ENCODE results near the gene SFMBT2. TPM values are rescaled to one million over a fixed set of nuclear protein-coding genes. Genes with fewer than 3 reads are reported as not detected.

The SFMBT2 gene
- total RNA-seq, 1 donor from 2014 or later, result 11.0 TPM

DNA sequence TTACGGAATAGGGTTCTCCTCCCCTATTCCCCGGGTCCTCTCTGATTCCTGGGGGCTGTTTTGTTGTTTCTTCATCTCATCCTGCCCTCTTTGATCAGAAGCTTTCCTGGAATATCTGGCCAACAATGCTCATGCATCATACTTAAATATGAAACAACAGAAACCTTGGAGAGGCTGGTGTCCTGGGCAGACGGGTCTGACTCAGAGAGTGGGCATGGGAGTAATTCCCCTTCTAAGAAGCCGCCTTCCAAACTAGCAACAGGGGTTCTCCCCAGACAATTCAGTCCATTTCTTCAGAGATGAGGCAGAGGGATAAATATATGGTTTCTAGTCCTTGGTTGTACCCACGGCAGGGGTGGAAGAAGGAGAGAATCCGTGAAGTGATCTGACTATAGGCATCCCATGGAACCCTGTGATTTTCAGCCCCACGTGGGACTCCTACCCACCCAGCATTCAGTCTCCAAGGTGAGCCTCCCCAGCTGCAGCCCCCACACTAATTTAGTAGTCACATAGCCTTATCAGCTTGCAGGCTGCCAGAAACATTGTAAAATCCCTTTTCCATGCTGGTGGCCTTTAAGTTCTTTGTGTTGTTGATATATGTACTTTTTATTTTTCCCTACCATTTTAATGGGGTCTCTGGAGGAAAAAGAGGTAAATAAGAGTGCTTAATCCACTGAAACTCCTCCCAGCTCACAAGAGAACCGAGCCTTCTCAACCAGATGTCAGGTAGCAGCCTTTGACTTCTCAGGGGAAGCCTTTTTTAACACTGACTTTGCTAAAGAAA is 119.2 kb downstream of the SFMBT2 start:
- Histone ChIP-seq H3K27ac (replicated peaks) (no peak overlapping the region), H3K36me3 (no peaks in the 10 kb centered on the region), H3K4me1 (peaks cover 12% of the 10 kb centered on the region), H3K27me3 (ENCODE audit: low read depth) (no peaks in the 10 kb centered on the region), H3K9me3 (replicated peaks) (no peaks in the 10 kb centered on the region), H3K4me3 (no peak overlapping the region)
- intact Hi-C loops (cut with micrococcal nuclease), result no loop called here
- no peak for DNase-seq
- TF ChIP-seq, protein P1, sequence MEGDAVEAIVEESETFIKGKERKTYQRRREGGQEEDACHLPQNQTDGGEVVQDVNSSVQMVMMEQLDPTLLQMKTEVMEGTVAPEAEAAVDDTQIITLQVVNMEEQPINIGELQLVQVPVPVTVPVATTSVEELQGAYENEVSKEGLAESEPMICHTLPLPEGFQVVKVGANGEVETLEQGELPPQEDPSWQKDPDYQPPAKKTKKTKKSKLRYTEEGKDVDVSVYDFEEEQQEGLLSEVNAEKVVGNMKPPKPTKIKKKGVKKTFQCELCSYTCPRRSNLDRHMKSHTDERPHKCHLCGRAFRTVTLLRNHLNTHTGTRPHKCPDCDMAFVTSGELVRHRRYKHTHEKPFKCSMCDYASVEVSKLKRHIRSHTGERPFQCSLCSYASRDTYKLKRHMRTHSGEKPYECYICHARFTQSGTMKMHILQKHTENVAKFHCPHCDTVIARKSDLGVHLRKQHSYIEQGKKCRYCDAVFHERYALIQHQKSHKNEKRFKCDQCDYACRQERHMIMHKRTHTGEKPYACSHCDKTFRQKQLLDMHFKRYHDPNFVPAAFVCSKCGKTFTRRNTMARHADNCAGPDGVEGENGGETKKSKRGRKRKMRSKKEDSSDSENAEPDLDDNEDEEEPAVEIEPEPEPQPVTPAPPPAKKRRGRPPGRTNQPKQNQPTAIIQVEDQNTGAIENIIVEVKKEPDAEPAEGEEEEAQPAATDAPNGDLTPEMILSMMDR (IDR thresholded peaks at IDR 0.05; ENCODE audit: borderline replicate concordance), result no peak

GRCh38 chr10:7288060-7288690 is 122.7 kb downstream of the SFMBT2 start:
- no peaks in the 10 kb centered on the region for H3K36me3 ChIP-seq
- intact Hi-C loops (cut with micrococcal nuclease), result no loop called here
- TF ChIP-seq, protein P1 (IDR thresholded peaks at IDR 0.05; ENCODE audit: borderline replicate concordance), result no peak
- DNase-seq, result no peak
- no peaks in the 10 kb centered on the region for H3K9me3 ChIP-seq (replicated peaks)
- H3K27ac ChIP-seq (replicated peaks), result no peak overlapping the region
- H3K4me1 ChIP-seq, result no peaks in the 10 kb centered on the region
- no peaks in the 10 kb centered on the region for H3K27me3 ChIP-seq (ENCODE audit: low read depth)
- no peak overlapping the region for H3K4me3 ChIP-seq

DNA sequence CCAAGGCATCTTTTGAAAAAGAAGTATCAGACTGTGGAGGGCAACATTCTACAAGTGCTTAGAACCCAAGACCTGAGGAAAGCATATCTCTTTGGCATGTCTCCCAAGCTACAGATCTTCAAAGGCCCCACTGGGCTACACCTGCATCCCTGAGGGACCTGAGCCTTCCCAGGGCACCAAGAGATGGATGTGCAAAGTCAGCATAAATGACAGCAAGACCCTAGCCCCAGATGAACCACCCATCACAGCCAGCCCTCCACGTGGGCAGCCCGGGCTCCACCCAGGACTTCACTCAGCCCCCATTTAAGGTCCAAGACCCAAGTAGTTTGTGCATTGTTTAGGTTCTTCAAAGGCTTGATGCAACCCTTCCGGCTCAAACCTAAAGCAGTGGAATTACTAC is 123.5 kb downstream of the SFMBT2 start:
- no peaks in the 10 kb centered on the region for H3K27me3 ChIP-seq (ENCODE audit: low read depth)
- H3K4me3 ChIP-seq, result no peak overlapping the region
- H3K4me1 ChIP-seq, result peaks cover 3% of the 10 kb centered on the region

GRCh38 chr10:7285522-7286322 is 125.1 kb downstream of the SFMBT2 start:
- intact Hi-C loops (cut with micrococcal nuclease), result no loop called here
- no peak overlapping the region for H3K4me3 ChIP-seq
- H3K36me3 ChIP-seq, result no peaks in the 10 kb centered on the region
- peaks cover 4% of the 10 kb centered on the region for H3K4me1 ChIP-seq
- H3K9me3 ChIP-seq (replicated peaks), result no peaks in the 10 kb centered on the region
- DNase-seq, result no peak
- H3K27me3 ChIP-seq (ENCODE audit: low read depth), result no peaks in the 10 kb centered on the region
- TF ChIP-seq, protein P1 (IDR thresholded peaks at IDR 0.05; ENCODE audit: borderline replicate concordance), result no peak
- no peak overlapping the region for H3K27ac ChIP-seq (replicated peaks)

More for the DNA sequence above, 123.5 kb downstream of the SFMBT2 start:
- Histone ChIP-seq H3K27ac (replicated peaks) (no peak overlapping the region), H3K36me3 (no peaks in the 10 kb centered on the region), H3K9me3 (replicated peaks) (no peaks in the 10 kb centered on the region)
- intact Hi-C loops (cut with micrococcal nuclease), result no loop called here
- TF ChIP-seq, protein P1 (IDR thresholded peaks at IDR 0.05; ENCODE audit: borderline replicate concordance), result no peak
- no peak for DNase-seq

DNA sequence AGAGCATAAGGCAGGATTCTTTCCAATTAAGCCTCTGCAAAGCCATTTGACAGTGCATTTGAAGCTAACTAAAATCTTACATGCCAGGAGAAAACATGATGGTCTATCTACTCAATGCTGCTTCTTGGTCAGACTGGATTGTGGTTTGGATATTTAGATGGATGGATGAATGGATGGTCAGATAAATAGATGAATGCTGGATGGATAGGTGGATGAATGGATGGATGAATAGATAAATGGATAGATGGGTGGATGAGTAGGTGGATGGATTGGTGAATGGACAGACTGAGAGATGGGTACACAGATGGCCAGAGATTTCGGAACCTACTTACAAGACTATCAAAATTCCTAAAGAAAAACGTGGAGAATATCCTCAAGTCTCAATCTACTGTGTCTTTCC is 127.6 kb downstream of the SFMBT2 start:
- Histone ChIP-seq H3K4me3 (no peak overlapping the region), H3K27ac (replicated peaks) (no peak overlapping the region), H3K4me1 (peaks cover 4% of the 10 kb centered on the region), H3K36me3 (no peaks in the 10 kb centered on the region), H3K27me3 (ENCODE audit: low read depth) (no peaks in the 10 kb centered on the region), H3K9me3 (replicated peaks) (no peaks in the 10 kb centered on the region)
- TF ChIP-seq, protein P1 (IDR thresholded peaks at IDR 0.05; ENCODE audit: borderline replicate concordance), result no peak
- intact Hi-C loops (cut with micrococcal nuclease), result no loop called here
- DNase-seq, result no peak

Data from left ventricle myocardium inferior (tissue), 1 donor.